ENCODE results near the gene XPO6. TPM values are rescaled to one million over a fixed set of nuclear protein-coding genes. Genes with fewer than 3 reads are reported as not detected.

Gene XPO6
- polyA plus RNA-seq, 1 donor (not counting 4 experiments of a cell fraction or from before 2014, with no cell fraction given) = 127 TPM

DNA sequence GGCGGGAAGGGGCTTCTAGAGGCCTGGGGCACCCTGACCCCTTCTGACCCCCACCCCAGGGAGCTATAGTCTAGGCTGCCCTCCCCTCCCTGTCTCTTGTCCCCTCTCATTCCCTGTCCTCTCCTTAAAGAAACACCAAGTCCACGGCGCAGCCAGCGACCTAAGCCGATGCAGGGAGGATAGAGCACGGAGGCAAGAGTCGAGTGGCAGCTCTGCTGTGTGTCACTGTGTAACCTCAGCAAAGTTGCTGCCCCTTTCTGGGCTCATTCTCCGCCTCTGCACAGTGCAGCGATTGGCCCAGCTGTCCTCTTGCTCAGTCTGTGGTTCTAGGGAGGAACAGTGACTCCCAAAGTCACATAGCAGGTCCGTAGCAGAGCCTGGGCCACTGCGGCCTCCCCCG, 44.1 kb upstream of the XPO6 start:
- no peak overlapping the region for H3K9ac ChIP-seq (ENCODE audit: control insufficient read depth, extremely low read depth, insufficient read depth, low read length)
- no peaks in the 10 kb centered on the region for H3K36me3 ChIP-seq (ENCODE audit: control insufficient read depth in 2 of 2, extremely low read depth in 1 of 2, insufficient read depth in 2 of 2, low read length in 2 of 2)
- no peak overlapping the region for H3K4me2 ChIP-seq (ENCODE audit: control insufficient read depth, extremely low read depth, insufficient read depth, low read depth, low read length)
- dilution Hi-C loops (cut with MboI; ENCODE audit: extremely low pct_ligation_motif_present, low sequenced_read_pairs) = no loop called here
- H3K4me1 ChIP-seq (ENCODE audit: control insufficient read depth, extremely low read depth, insufficient read depth, low read length) = no peaks in the 10 kb centered on the region
- DNase-seq (ENCODE audit: low read depth, low spot score) (no peak), FAIRE-seq (no peak)
- H3K27me3 ChIP-seq (ENCODE audit: control insufficient read depth, extremely low read depth, insufficient read depth, low read length) = peaks cover 33% of the 10 kb centered on the region
- H4K20me1 ChIP-seq (ENCODE audit: control insufficient read depth, extremely low read depth, insufficient read depth, low read length) = no peaks in the 10 kb centered on the region
- H3K9me1 ChIP-seq (ENCODE audit: control insufficient read depth, extremely low read depth, insufficient read depth, low read length) = no peaks in the 10 kb centered on the region
- no peaks in the 10 kb centered on the region for H3K79me2 ChIP-seq (ENCODE audit: control insufficient read depth, insufficient read depth, low read length)
- no peak for TF ChIP-seq EZH2 (IDR thresholded peaks at IDR 0.05; ENCODE audit: low read length)
- no peak for TF ChIP-seq CTCF (optimal IDR thresholded peaks at IDR 0.05 in 1 of 3, IDR thresholded peaks at IDR 0.05 in 1 of 3, conservative IDR thresholded peaks at IDR 0.05 in 1 of 3; ENCODE audit: extremely low read depth in 1 of 3, insufficient read depth in 2 of 3, low read length in 3 of 3)
- H3K4me3 ChIP-seq (ENCODE audit: control insufficient read depth in 2 of 3, extremely low read depth in 1 of 3, insufficient read depth in 2 of 3, low read depth in 1 of 3, low read length in 3 of 3) = no peak overlapping the region
- H3K9me3 ChIP-seq (ENCODE audit: control insufficient read depth, low read depth, low read length) = no peaks in the 10 kb centered on the region
- no peak overlapping the region for H2AFZ ChIP-seq (ENCODE audit: control insufficient read depth, low read length)
- H3K27ac ChIP-seq (ENCODE audit: control insufficient read depth, insufficient read depth, low read length) = no peak overlapping the region

DNA sequence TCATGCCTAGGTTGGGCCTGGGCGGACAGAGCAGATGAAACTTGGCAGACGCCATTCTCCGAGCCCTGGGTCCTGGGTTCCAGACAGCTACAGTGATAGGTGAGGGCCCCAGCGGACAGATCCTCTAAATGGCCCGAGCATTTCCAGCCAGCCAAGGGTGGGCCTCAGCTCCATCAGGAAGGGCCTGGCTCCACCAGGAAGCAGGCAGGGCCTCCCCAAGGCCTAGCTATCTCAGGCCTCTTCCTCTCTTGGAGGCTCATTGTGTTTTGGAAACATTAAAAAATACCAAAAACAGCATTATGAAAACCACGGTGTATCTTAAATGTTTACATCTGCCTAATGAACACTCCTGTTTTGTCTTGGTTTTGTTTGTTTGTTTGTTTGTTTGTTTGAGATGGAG, 42.4 kb upstream of the XPO6 start:
- H3K4me3 ChIP-seq (ENCODE audit: control insufficient read depth in 2 of 3, extremely low read depth in 1 of 3, insufficient read depth in 2 of 3, low read depth in 1 of 3, low read length in 3 of 3) = no peak overlapping the region
- DNase-seq (ENCODE audit: low read depth, low spot score) (no peak), FAIRE-seq (no peak)
- H3K4me1 ChIP-seq (ENCODE audit: control insufficient read depth, extremely low read depth, insufficient read depth, low read length) = no peaks in the 10 kb centered on the region
- H3K27me3 ChIP-seq (ENCODE audit: control insufficient read depth, extremely low read depth, insufficient read depth, low read length) = peaks cover 17% of the 10 kb centered on the region
- TF ChIP-seq EZH2 (IDR thresholded peaks at IDR 0.05; ENCODE audit: low read length) (no peak), CTCF (optimal IDR thresholded peaks at IDR 0.05 in 1 of 3, IDR thresholded peaks at IDR 0.05 in 1 of 3, conservative IDR thresholded peaks at IDR 0.05 in 1 of 3; ENCODE audit: extremely low read depth in 1 of 3, insufficient read depth in 2 of 3, low read length in 3 of 3) (no peak)
- H3K4me2 ChIP-seq (ENCODE audit: control insufficient read depth, extremely low read depth, insufficient read depth, low read depth, low read length) = no peak overlapping the region
- H2AFZ ChIP-seq (ENCODE audit: control insufficient read depth, low read length) = no peak overlapping the region
- H3K9ac ChIP-seq (ENCODE audit: control insufficient read depth, extremely low read depth, insufficient read depth, low read length) = no peak overlapping the region
- no peaks in the 10 kb centered on the region for H3K79me2 ChIP-seq (ENCODE audit: control insufficient read depth, insufficient read depth, low read length)
- no peaks in the 10 kb centered on the region for H3K36me3 ChIP-seq (ENCODE audit: control insufficient read depth in 2 of 2, extremely low read depth in 1 of 2, insufficient read depth in 2 of 2, low read length in 2 of 2)
- no peaks in the 10 kb centered on the region for H3K9me1 ChIP-seq (ENCODE audit: control insufficient read depth, extremely low read depth, insufficient read depth, low read length)
- no peak overlapping the region for H3K27ac ChIP-seq (ENCODE audit: control insufficient read depth, insufficient read depth, low read length)
- dilution Hi-C loops (cut with MboI; ENCODE audit: extremely low pct_ligation_motif_present, low sequenced_read_pairs) = no loop called here
- no peaks in the 10 kb centered on the region for H4K20me1 ChIP-seq (ENCODE audit: control insufficient read depth, extremely low read depth, insufficient read depth, low read length)
- no peaks in the 10 kb centered on the region for H3K9me3 ChIP-seq (ENCODE audit: control insufficient read depth, low read depth, low read length)
